ENCODE results near the gene SCAMP1. TPM values are rescaled to one million over a fixed set of nuclear protein-coding genes. Genes with fewer than 3 reads are reported as not detected.

The SCAMP1 gene
- total RNA-seq, 1 donor from 2014 or later, result 21.9 TPM

DNA sequence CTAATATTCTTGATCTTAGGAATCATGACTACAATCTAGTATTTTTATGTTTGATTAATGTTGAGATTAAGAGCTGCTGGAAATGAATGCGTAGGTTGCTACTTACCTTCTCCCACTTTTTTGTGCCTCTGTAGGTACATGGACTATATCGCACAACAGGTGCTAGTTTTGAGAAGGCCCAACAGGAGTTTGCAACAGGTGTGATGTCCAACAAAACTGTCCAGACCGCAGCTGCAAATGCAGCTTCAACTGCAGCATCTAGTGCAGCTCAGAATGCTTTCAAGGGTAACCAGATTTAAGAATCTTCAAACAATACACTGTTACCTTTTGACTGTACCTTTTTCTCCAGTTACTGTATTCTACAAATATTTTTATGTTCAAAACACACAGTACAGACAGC is 115.0 kb downstream of the SCAMP1 start:
- intact Hi-C loops (cut with DNase I), result no loop called here

DNA sequence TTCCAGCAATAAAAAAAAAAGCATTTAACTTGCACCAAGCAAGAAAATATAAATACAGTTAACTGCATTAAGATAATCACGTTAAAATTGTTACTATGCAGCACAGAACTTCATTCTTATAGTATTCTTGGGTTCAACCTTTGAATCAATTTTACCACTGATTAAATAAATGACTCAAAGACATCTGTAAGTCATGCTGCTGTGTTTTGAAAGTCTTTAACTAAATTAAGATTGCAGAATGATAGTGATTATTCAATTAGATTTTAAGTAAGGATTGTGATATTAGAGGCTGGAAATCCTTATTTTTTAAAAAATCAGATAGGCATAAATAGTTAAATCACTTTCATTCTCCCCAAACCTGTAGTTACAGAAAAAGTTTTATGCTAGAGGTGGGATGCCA is 116.4 kb downstream of the SCAMP1 start:
- no peak for DNase-seq (ENCODE audit: extremely low spot score in 2 of 2)
- peaks cover 0 to 6% of the 10 kb centered on the region in 2 donors for H3K36me3 ChIP-seq
- TF ChIP-seq, protein P1, sequence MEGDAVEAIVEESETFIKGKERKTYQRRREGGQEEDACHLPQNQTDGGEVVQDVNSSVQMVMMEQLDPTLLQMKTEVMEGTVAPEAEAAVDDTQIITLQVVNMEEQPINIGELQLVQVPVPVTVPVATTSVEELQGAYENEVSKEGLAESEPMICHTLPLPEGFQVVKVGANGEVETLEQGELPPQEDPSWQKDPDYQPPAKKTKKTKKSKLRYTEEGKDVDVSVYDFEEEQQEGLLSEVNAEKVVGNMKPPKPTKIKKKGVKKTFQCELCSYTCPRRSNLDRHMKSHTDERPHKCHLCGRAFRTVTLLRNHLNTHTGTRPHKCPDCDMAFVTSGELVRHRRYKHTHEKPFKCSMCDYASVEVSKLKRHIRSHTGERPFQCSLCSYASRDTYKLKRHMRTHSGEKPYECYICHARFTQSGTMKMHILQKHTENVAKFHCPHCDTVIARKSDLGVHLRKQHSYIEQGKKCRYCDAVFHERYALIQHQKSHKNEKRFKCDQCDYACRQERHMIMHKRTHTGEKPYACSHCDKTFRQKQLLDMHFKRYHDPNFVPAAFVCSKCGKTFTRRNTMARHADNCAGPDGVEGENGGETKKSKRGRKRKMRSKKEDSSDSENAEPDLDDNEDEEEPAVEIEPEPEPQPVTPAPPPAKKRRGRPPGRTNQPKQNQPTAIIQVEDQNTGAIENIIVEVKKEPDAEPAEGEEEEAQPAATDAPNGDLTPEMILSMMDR (IDR thresholded peaks at IDR 0.05), result no peak
- no peak for TF ChIP-seq POLR2A (IDR thresholded peaks at IDR 0.05)
- TF ChIP-seq POLR2AphosphoS5 (IDR thresholded peaks at IDR 0.05; ENCODE audit: insufficient read depth in 1 of 2, low read depth in 1 of 2), result no peak
- intact Hi-C loops (cut with DNase I), result no loop called here
- no peak overlapping the region for H3K4me3 ChIP-seq
- H3K27me3 ChIP-seq, result no peaks in the 10 kb centered on the region
- H3K4me1 ChIP-seq, result no peaks in the 10 kb centered on the region
- no peak overlapping the region for H3K27ac ChIP-seq
- H3K9me3 ChIP-seq, result no peaks in the 10 kb centered on the region

More for the DNA sequence above, 115.0 kb downstream of the SCAMP1 start:
- Histone ChIP-seq H3K27ac (no peak overlapping the region), H3K27me3 (no peaks in the 10 kb centered on the region), H3K9me3 (no peaks in the 10 kb centered on the region), H3K4me3 (no peak overlapping the region), H3K4me1 (no peaks in the 10 kb centered on the region), H3K36me3 (peaks cover 0 to 6% of the 10 kb centered on the region in 2 donors)
- DNase-seq (ENCODE audit: extremely low spot score in 2 of 2), result no peak
- no peak for TF ChIP-seq POLR2AphosphoS5 (IDR thresholded peaks at IDR 0.05; ENCODE audit: insufficient read depth in 1 of 2, low read depth in 1 of 2)
- TF ChIP-seq, protein P1 (IDR thresholded peaks at IDR 0.05), result no peak
- no peak for TF ChIP-seq POLR2A (IDR thresholded peaks at IDR 0.05)

DNA sequence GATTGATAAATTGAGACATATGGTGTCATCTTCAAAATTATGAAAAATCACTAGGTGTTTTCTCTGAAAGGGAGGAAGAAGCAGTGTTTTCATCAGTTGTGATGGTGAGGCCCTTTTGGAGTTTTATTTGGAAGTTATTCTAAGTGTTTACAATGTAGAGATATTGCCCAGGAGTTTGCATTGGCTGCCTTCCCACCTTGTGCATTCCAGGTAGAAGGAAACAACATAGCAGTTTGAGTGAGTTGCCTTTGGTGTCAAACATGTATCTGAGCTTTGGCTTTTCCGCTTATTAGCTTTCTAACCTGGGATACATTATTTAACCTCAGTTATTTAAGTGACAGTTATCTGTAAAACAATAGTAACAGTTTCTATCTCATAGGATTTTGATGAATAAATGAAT is 122.5 kb downstream of the SCAMP1 start:
- intact Hi-C loops (cut with DNase I), result no loop called here
- Histone ChIP-seq H3K27ac (peak overlapping the region; percentile 2), H3K4me3 (no peak overlapping the region), H3K4me1 (peaks cover 15% of the 10 kb centered on the region), H3K36me3 (peaks cover 0 to 2% of the 10 kb centered on the region in 2 donors), H3K27me3 (no peaks in the 10 kb centered on the region), H3K9me3 (no peaks in the 10 kb centered on the region)
- DNase-seq (ENCODE audit: extremely low spot score in 2 of 2), result no peak
- no peak for TF ChIP-seq POLR2A (IDR thresholded peaks at IDR 0.05)
- TF ChIP-seq, protein P1 (IDR thresholded peaks at IDR 0.05), result no peak
- no peak for TF ChIP-seq POLR2AphosphoS5 (IDR thresholded peaks at IDR 0.05; ENCODE audit: insufficient read depth in 1 of 2, low read depth in 1 of 2)

DNA sequence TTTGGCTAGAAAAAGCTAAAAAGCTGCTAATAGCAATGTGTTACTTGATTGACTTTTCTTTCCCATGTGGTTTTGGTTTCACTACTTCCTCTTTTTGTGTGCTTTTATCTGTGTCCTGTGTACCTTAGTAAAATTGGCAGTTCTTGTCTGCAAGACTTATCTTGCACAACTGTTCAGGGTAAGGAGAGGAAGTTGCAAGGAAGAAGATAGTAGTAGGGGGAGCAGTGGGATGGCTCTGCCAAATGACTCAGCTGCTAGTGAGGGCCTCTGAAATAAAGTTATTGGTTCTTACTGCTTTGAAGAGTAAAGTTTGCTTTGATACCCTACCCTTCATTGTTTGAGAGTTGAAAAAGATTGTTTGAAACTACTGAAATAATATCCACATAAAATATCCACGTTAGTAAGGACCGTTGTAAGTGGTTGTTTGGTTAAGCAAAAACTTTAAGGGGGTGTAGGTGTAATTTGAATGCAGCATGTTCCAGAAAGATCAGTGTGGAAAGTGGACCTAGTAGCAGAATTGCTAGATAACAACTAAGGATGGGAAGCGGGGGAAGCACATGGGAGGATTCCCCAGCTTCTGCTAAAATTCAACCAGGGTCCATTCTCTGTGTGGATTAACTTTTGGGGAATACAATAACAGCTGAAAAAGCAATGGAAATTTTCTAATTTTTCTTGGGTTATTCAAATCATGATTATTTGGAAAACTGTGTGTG is 123.5 kb downstream of the SCAMP1 start:
- Histone ChIP-seq H3K9me3 (no peaks in the 10 kb centered on the region), H3K4me3 (no peak overlapping the region), H3K36me3 (peaks cover 0 to 12% of the 10 kb centered on the region in 2 donors), H3K27ac (no peak overlapping the region), H3K4me1 (peaks cover 15% of the 10 kb centered on the region), H3K27me3 (no peaks in the 10 kb centered on the region)
- intact Hi-C loops (cut with DNase I), result no loop called here
- no peak for DNase-seq (ENCODE audit: extremely low spot score in 2 of 2)
- TF ChIP-seq POLR2AphosphoS5 (IDR thresholded peaks at IDR 0.05; ENCODE audit: insufficient read depth in 1 of 2, low read depth in 1 of 2) (no peak), POLR2A (IDR thresholded peaks at IDR 0.05) (no peak)
- TF ChIP-seq, protein P1 (IDR thresholded peaks at IDR 0.05), result no peak

DNA sequence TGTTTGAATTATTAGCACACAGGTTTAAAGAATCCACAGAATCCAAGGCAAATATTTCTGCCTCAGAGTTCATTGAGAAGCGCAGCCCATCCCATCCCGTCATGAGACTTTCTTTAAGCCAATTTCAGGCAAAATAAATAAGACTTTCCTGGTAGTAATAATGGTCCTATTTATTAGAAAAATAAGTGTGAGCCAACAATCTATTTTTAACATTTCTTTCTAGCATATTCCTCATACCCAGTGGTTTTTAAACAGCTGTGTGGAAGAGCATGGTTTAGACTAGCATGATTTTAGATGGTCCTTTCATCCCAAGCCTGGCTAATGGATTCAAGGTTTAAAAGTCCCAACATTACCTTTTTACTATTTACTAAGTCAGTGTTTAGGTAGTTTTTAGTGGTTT is 125.8 kb downstream of the SCAMP1 start:
- intact Hi-C loops (cut with DNase I), result no loop called here
- H3K27ac ChIP-seq, result no peak overlapping the region
- H3K4me3 ChIP-seq, result no peak overlapping the region

More for the DNA sequence above, 125.8 kb downstream of the SCAMP1 start:
- H3K27me3 ChIP-seq, result no peaks in the 10 kb centered on the region
- no peak for DNase-seq (ENCODE audit: extremely low spot score in 2 of 2)
- no peaks in the 10 kb centered on the region for H3K9me3 ChIP-seq
- peaks cover 17% of the 10 kb centered on the region for H3K4me1 ChIP-seq
- H3K36me3 ChIP-seq, result peaks cover 0 to 12% of the 10 kb centered on the region in 2 donors
- TF ChIP-seq POLR2AphosphoS5 (IDR thresholded peaks at IDR 0.05; ENCODE audit: insufficient read depth in 1 of 2, low read depth in 1 of 2) (no peak), POLR2A (IDR thresholded peaks at IDR 0.05) (no peak)
- TF ChIP-seq, protein P1 (IDR thresholded peaks at IDR 0.05), result no peak
